ENCODE data around the gene FOXK1.

The FOXK1 gene

DNA sequence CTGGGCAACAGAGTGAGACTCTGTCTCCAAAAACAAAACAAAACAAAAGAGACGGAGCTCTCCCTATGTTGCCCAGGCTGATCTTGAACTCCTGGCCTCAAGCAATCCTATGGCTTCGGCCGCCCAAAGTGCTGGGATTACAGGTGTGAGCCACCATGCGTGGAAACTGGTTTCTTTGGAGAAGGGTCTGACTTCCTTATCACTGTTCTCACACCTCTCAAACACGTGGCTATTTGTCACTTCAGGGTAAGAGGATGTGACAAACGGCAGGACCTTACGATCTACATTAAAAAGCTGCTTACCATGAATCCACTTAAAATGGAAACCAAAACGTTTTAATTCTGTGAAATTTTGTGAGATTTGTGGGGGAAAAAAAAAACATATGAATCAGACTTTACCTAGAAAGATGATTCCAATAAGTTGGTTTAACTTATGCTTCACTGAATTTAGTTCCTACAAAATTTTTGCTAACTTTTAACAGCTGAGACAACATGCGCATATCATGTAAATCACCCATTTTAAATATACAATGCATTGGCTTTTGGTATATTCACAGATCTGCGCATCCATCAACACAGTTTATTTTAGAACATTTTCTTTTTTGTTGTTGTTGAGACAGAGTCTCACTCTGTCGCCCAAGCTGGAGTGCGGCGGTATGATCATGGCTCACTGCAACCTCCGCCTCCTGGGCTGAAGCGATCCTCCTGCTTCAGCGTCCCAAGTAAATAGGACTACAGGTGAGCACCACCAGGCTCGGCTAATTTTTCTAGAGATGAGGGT is 18.7 kb upstream of the FOXK1 start:
- no peak for DNase-seq
- no peaks in the 10 kb centered on the region for H3K9me3 ChIP-seq
- TF ChIP-seq CTCF (IDR thresholded peaks at IDR 0.05; ENCODE audit: low read depth, low read length) = no peak
- H3K4me1 ChIP-seq = no peaks in the 10 kb centered on the region
- H3K36me3 ChIP-seq = no peaks in the 10 kb centered on the region
- H3K27me3 ChIP-seq = 0 out of 2 replicates have a peak, but pooled peaks cover 3% of the 10 kb centered on the region
- H3K4me3 ChIP-seq (ENCODE audit: low read depth, low read length) = no peak overlapping the region

DNA sequence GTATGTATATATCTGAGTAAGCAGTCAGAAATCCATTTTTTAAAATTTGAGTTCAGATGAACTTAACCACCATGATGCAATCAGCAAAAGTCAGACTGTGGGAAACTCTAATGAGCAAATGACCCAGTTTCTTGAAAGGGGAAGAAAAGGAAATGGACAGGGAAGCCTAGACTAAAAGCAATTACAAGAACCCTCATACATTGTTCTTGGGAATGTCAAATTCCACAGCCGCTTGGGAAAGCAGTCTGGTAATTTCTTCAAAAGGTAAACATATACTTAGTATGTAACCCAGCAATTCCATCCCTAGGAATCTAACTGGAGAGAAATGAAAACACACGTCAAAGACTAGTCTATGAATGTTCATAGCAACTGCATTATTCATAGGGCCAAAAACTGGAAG is 16.4 kb upstream of the FOXK1 start:
- DNase-seq = no peak
- TF ChIP-seq CTCF (IDR thresholded peaks at IDR 0.05; ENCODE audit: low read depth, low read length) = no peak
- H3K9me3 ChIP-seq = no peaks in the 10 kb centered on the region
- H3K27me3 ChIP-seq = 0 out of 2 replicates have a peak, but pooled peaks cover 3% of the 10 kb centered on the region
- H3K4me1 ChIP-seq = no peaks in the 10 kb centered on the region
- H3K4me3 ChIP-seq (ENCODE audit: low read depth, low read length) = no peak overlapping the region
- H3K36me3 ChIP-seq = no peaks in the 10 kb centered on the region

GRCh38 chr7:4667776-4668509 is 14.2 kb upstream of the FOXK1 start:
- no peaks in the 10 kb centered on the region for H3K4me1 ChIP-seq
- no peaks in the 10 kb centered on the region for H3K36me3 ChIP-seq
- no peaks in the 10 kb centered on the region for H3K9me3 ChIP-seq
- H3K4me3 ChIP-seq (ENCODE audit: low read depth, low read length) = no peak overlapping the region
- DNase-seq = no peak
- H3K27me3 ChIP-seq = 0 out of 2 replicates have a peak, but pooled peaks cover 3% of the 10 kb centered on the region
- no peak for TF ChIP-seq CTCF (IDR thresholded peaks at IDR 0.05; ENCODE audit: low read depth, low read length)

DNA sequence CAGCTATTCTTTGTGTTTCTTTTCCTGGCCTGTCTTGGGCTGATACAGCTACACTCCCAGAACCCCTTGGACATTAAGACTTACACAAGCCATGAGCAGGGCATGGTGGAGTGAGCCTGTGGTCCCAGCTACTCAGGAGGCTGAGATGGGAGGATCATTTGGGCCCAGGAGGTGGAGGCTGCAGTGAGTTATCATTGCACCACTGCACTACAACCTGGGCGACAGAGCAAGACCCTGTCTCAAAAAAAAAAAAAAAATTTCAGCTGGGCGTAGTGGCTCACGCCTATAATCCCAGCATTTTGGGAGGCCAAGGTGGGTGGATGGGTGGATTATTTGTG is 13.6 kb upstream of the FOXK1 start:
- no peak for DNase-seq

GRCh38 chr7:4670791-4671190 is 11.3 kb upstream of the FOXK1 start:
- H3K4me3 ChIP-seq (ENCODE audit: low read depth, low read length) = no peak overlapping the region
- no peaks in the 10 kb centered on the region for H3K36me3 ChIP-seq
- no peak for DNase-seq
- H3K27me3 ChIP-seq = no peaks in the 10 kb centered on the region
- no peaks in the 10 kb centered on the region for H3K9me3 ChIP-seq
- H3K4me1 ChIP-seq = no peaks in the 10 kb centered on the region
- no peak for TF ChIP-seq CTCF (IDR thresholded peaks at IDR 0.05; ENCODE audit: low read depth, low read length)

More for the DNA sequence above, 13.6 kb upstream of the FOXK1 start:
- H3K4me3 ChIP-seq (ENCODE audit: low read depth, low read length) = no peak overlapping the region
- 0 out of 2 replicates have a peak, but pooled peaks cover 3% of the 10 kb centered on the region for H3K27me3 ChIP-seq
- H3K9me3 ChIP-seq = no peaks in the 10 kb centered on the region
- TF ChIP-seq CTCF (IDR thresholded peaks at IDR 0.05; ENCODE audit: low read depth, low read length) = no peak
- no peaks in the 10 kb centered on the region for H3K4me1 ChIP-seq
- no peaks in the 10 kb centered on the region for H3K36me3 ChIP-seq
